SK-N-SH (cell line): ENCODE results near the gene PABPC1L. TPM values are rescaled to one million over a fixed set of nuclear protein-coding genes. Genes with fewer than 3 reads are reported as not detected.

ENCODE experiments used
- CTCF ChIA-PET: fragments of 300-600, 350-600 bp; formaldehyde crosslinking; extraction: SDS; loops from one replicate; lab custom pipeline; 2021; lab: Yijun Ruan, JAX
- POLR2A ChIA-PET: fragments of 350-600 bp; sonication (Branson Sonifier 250); formaldehyde crosslinking; extraction: SDS; loops from one replicate; lab custom pipeline; 2020; ENCODE audit warnings: antibody characterized with exemption, inconsistent platforms; lab: Yijun Ruan, JAX
- DNase-seq: peaks from one replicate; pipeline ENCODE4 v3.0.0; 2012
- H2AFZ ChIP-seq: fragments of 200-600 bp; sonication (generic); 2 replicates; pipeline ENCODE4 v1.8.1; 2016; ENCODE audit warnings: antibody characterized with exemption, mild to moderate bottlenecking, low read depth
- H3F3A ChIP-seq: fragments of 200-600 bp; sonication (generic); replicated peaks from 2 replicates; pipeline ENCODE3; 2016; ENCODE audit warnings: antibody characterized with exemption, mild to moderate bottlenecking; ENCODE audit not compliant: insufficient read depth
- H3K27ac ChIP-seq, 2 experiments: fragments of 200-500 bp in 1 of 2; fragments of 200-600 bp in 1 of 2; sonication (Bioruptor generic) in 1 of 2; sonication (generic), shearing (Covaris generic) in 1 of 2; 2 replicates each; pipeline versions ENCODE4 v1.5.1 to v1.6.1; 2014 to 2016; ENCODE audit warnings: low read depth in 2 of 2, inconsistent platforms in 1 of 2, low read length in 1 of 2, mild to moderate bottlenecking in 1 of 2, mixed read lengths in 1 of 2
- H3K27me3 ChIP-seq: fragments of 200-600 bp; sonication (generic), shearing (Covaris generic); 2 replicates; pipeline ENCODE4 v1.6.1; 2016; ENCODE audit warnings: mixed run types; ENCODE audit not compliant: insufficient read depth
- H3K36me3 ChIP-seq, 2 experiments: fragments of 200-500 bp in 1 of 2; fragments of 200-600 bp in 1 of 2; sonication (Bioruptor generic) in 1 of 2; sonication (generic) in 1 of 2; replicated peaks in 1 of 2; 2 replicates each; pipeline versions ENCODE3 to v1.5.1; 2014 to 2016; ENCODE audit warnings: low read length in 1 of 2, mild to moderate bottlenecking in 1 of 2; ENCODE audit not compliant: insufficient read depth in 2 of 2, control insufficient read depth in 1 of 2
- H3K4me1 ChIP-seq, 2 experiments: fragments of 200-500 bp in 1 of 2; fragments of 200-600 bp in 1 of 2; sonication (Bioruptor generic) in 1 of 2; sonication (generic), shearing (Covaris generic) in 1 of 2; 2 replicates each; pipeline versions ENCODE4 v1.5.1 to v1.6.1; 2014 to 2016; ENCODE audit warnings: low read depth in 1 of 2, low read length in 1 of 2, mixed run types in 1 of 2; ENCODE audit not compliant: insufficient read depth in 2 of 2, control insufficient read depth in 1 of 2
- H3K4me2 ChIP-seq: fragments of 200-600 bp; sonication (generic), shearing (Covaris generic); 2 replicates; pipeline ENCODE4 v1.6.1; 2017; ENCODE audit warnings: mixed run types
- H3K4me3 ChIP-seq, 2 experiments: fragments of 200-500 bp in 1 of 2; fragments of 200-600 bp in 1 of 2; sonication (Bioruptor generic) in 1 of 2; sonication (generic), shearing (Covaris generic) in 1 of 2; 2 replicates each; pipeline versions ENCODE4 v1.5.1 to v1.8.1; 2014 to 2016; ENCODE audit warnings: low read depth in 2 of 2, inconsistent platforms in 1 of 2, low read length in 1 of 2, mild to moderate bottlenecking in 1 of 2, mixed read lengths in 1 of 2, moderate library complexity in 1 of 2
- H3K79me2 ChIP-seq: fragments of 200-600 bp; sonication (generic); 2 replicates; pipeline ENCODE4 v1.8.1; 2017; ENCODE audit warnings: mild to moderate bottlenecking; ENCODE audit not compliant: insufficient read depth
- H3K9ac ChIP-seq: fragments of 200-600 bp; sonication (generic); 2 replicates; pipeline ENCODE4 v1.6.1; 2017; ENCODE audit warnings: mixed run types
- H3K9me2 ChIP-seq: fragments of 200-600 bp; sonication (generic); 2 replicates; pipeline ENCODE4 v1.6.1; 2017; ENCODE audit warnings: mixed run types
- H3K9me3 ChIP-seq: fragments of 200-600 bp; sonication (generic); 2 replicates; pipeline ENCODE4 v1.6.1; 2017; ENCODE audit warnings: mixed run types, mild to moderate bottlenecking, moderate library complexity
- H4K20me1 ChIP-seq: fragments of 200-600 bp; sonication (generic); 2 replicates; pipeline ENCODE4 v1.6.1; 2017; ENCODE audit warnings: mild to moderate bottlenecking, mixed run types; ENCODE audit not compliant: insufficient read depth
- CHD2 ChIP-seq: fragments of 150-350 bp; IDR thresholded peaks from 2 replicates; pipeline ENCODE4 v1.6.1; 2018; ENCODE audit warnings: low read length; ENCODE audit not compliant: partially characterized antibody
- EP300 ChIP-seq, 2 experiments: IDR thresholded peaks; 2 replicates each; pipeline versions ENCODE4 v1.4.0 to v1.6.1; 2012; ENCODE audit warnings: borderline replicate concordance in 1 of 2, low read depth in 1 of 2, low read length in 1 of 2
- FOSL2 ChIP-seq: IDR thresholded peaks from 2 replicates; pipeline ENCODE4 v1.4.0; 2012; ENCODE audit warnings: low read depth, mild to moderate bottlenecking, moderate library complexity, borderline replicate concordance
- FOXJ3 ChIP-seq: sonication (generic); formaldehyde crosslinking; IDR thresholded peaks from 2 replicates; pipeline ENCODE4 v1.5.1; 2020; ENCODE audit warnings: mild to moderate bottlenecking, missing genetic modification reagents
- FOXM1 ChIP-seq: IDR thresholded peaks from 2 replicates; pipeline ENCODE4 v1.4.0; 2012; ENCODE audit warnings: low read depth, mild to moderate bottlenecking
- GATA2 ChIP-seq: sonication (generic); formaldehyde crosslinking; IDR thresholded peaks from 2 replicates; pipeline ENCODE4 v1.5.0; 2020; ENCODE audit warnings: mild to moderate bottlenecking, missing genetic modification reagents
- MEF2A ChIP-seq: IDR thresholded peaks from 2 replicates; pipeline ENCODE4 v1.4.0; 2012; ENCODE audit warnings: low read depth, borderline replicate concordance
- MXI1 ChIP-seq: IDR thresholded peaks from 2 replicates; pipeline ENCODE4 v1.6.1; 2012; ENCODE audit warnings: mild to moderate bottlenecking, low read depth, low read length, improper control_type of control experiment
- POLR2AphosphoS5 ChIP-seq: IDR thresholded peaks from 2 replicates; pipeline ENCODE4 v1.6.1; 2012; ENCODE audit warnings: low read depth, low read length
- RAD21 ChIP-seq: IDR thresholded peaks from 2 replicates; pipeline ENCODE4 v1.6.1; 2012; ENCODE audit warnings: mild to moderate bottlenecking, low read length
- RFX5 ChIP-seq: IDR thresholded peaks from 2 replicates; pipeline ENCODE4 v1.6.1; 2012; ENCODE audit warnings: mild to moderate bottlenecking, improper control_type of control experiment, low read length
- RXRA ChIP-seq: IDR thresholded peaks from 2 replicates; pipeline ENCODE4 v1.4.0; 2012; ENCODE audit warnings: low read depth, mild to moderate bottlenecking, borderline replicate concordance
- SIN3A ChIP-seq: IDR thresholded peaks from 2 replicates; pipeline ENCODE4 v1.6.1; 2012; ENCODE audit warnings: low read depth, mild to moderate bottlenecking, low read length, moderate library complexity, borderline replicate concordance
- SMC3 ChIP-seq: IDR thresholded peaks from 2 replicates; pipeline ENCODE4 v1.6.1; 2012; ENCODE audit warnings: low read depth, low read length, improper control_type of control experiment
- TCF12 ChIP-seq: IDR thresholded peaks from 2 replicates; pipeline ENCODE4 v1.4.0; 2012
- TEAD4 ChIP-seq: IDR thresholded peaks from 2 replicates; pipeline ENCODE4 v1.4.0; 2012; ENCODE audit warnings: mild to moderate bottlenecking, borderline replicate concordance; ENCODE audit not compliant: insufficient read depth
- YY1 ChIP-seq: IDR thresholded peaks from 2 replicates; pipeline ENCODE4 v1.4.0; 2012; ENCODE audit warnings: low read depth, mild to moderate bottlenecking
- WGBS: methylation state at CpG from one replicate; pipeline ENCODE4 v1.1.6; 2017; ENCODE audit warnings: low lambda C conversion rate; 5-methylcytosine and 5-hydroxymethylcytosine counted together
- polyA plus RNA-seq, 3 experiments: library from polyadenylated mRNA; depleted of rRNA; stranded (reverse); fragments of >200 nt; gene quantifications; 2 replicates each; pipeline ENCODE4 v1.2.3, GENCODE V29; 2012
- TF ChIP-seq, protein P1 (sequence below): IDR thresholded peaks from 2 replicates; pipeline ENCODE4; 2012
- TF ChIP-seq, protein P2 (sequence below): IDR thresholded peaks from 2 replicates; pipeline ENCODE4 v1.4.0; 2012; ENCODE audit warnings: low read depth
- TF ChIP-seq, protein P3 (sequence below): IDR thresholded peaks from 2 replicates; pipeline ENCODE4 v1.4.0; 2012; ENCODE audit warnings: low read depth, borderline replicate concordance

PABPC1L gene
- polyA plus RNA-seq, 1 of the 3 experiments (the other 2 are of a cell fraction), result 205 TPM

DNA sequence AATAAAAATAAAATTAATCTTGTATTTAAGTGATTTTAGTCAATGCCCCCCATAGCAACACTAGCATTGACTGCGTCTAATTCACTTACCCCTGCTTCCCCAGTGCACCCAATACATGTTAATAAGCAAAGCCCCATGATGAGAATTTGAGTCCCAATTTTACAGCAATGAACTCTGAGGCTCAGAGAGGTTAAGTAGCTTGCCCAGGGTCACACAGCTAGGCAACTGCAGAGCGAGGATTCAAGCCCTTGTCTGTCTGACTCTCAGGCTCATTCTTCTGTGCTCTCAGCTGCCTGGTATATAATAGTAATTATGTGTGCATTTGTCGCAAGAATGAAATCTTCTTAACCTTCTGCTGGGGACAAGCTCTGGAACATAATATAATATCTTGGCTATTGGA is 8.5 kb downstream of the PABPC1L start:
- no peak overlapping the region for H3K4me2 ChIP-seq
- no peaks in the 10 kb centered on the region for H3F3A ChIP-seq
- no peaks in the 10 kb centered on the region for H3K27me3 ChIP-seq
- ChIA-PET CTCF (interaction anchor here (0.9 to 1.3 kb wide), 3 partner anchors 23 to 170 kb away, joined by 3 to 4 read pairs (median 3); no protein-coding TSS in a partner anchor), POLR2A (interaction anchor here (0.6 to 0.9 kb wide), 2 partner anchors 9 to 14 kb away, joined by 3 to 4 read pairs; no protein-coding TSS in a partner anchor)
- H3K9me3 ChIP-seq, result no peaks in the 10 kb centered on the region
- no peaks in the 10 kb centered on the region for H3K9me2 ChIP-seq
- no peak for DNase-seq
- H3K27ac ChIP-seq, result no peak overlapping the region
- no peak overlapping the region for H2AFZ ChIP-seq
- H3K36me3 ChIP-seq, result peaks cover 7 to 44% of the 10 kb centered on the region in 2 experiments
- no peaks in the 10 kb centered on the region for H3K4me1 ChIP-seq
- WGBS, result 94% methylated on average over 3 of the region's 3 CpGs
- H3K9ac ChIP-seq, result no peak overlapping the region
- H3K79me2 ChIP-seq, result no peaks in the 10 kb centered on the region
- TF ChIP-seq GATA2 (CRISPR knock-in tag) (no peak), MXI1 (no peak), POLR2AphosphoS5 (no peak), FOSL2 (no peak), SMC3 (no peak), EP300 (IDR thresholded peaks at IDR 0.05; ENCODE audit: borderline replicate concordance in 1 of 2, low read depth in 1 of 2, low read length in 1 of 2) (no peak), FOXJ3 (CRISPR knock-in tag) (no peak), TEAD4 (no peak), YY1 (no peak), RXRA (no peak), MEF2A (no peak), RFX5 (no peak), CHD2 (no peak), SIN3A (no peak), RAD21 (no peak), FOXM1 (no peak), TCF12 (no peak)
- TF ChIP-seq, protein P1, sequence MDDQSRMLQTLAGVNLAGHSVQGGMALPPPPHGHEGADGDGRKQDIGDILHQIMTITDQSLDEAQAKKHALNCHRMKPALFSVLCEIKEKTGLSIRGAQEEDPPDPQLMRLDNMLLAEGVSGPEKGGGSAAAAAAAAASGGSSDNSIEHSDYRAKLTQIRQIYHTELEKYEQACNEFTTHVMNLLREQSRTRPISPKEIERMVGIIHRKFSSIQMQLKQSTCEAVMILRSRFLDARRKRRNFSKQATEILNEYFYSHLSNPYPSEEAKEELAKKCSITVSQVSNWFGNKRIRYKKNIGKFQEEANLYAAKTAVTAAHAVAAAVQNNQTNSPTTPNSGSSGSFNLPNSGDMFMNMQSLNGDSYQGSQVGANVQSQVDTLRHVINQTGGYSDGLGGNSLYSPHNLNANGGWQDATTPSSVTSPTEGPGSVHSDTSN, result no peak
- TF ChIP-seq, protein P2, sequence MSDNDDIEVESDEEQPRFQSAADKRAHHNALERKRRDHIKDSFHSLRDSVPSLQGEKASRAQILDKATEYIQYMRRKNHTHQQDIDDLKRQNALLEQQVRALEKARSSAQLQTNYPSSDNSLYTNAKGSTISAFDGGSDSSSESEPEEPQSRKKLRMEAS, result no peak
- TF ChIP-seq, protein P3, sequence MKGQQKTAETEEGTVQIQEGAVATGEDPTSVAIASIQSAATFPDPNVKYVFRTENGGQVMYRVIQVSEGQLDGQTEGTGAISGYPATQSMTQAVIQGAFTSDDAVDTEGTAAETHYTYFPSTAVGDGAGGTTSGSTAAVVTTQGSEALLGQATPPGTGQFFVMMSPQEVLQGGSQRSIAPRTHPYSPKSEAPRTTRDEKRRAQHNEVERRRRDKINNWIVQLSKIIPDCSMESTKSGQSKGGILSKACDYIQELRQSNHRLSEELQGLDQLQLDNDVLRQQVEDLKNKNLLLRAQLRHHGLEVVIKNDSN, result no peak
- H4K20me1 ChIP-seq, result no peaks in the 10 kb centered on the region
- H3K4me3 ChIP-seq, result no peak overlapping the region
